Stimulated activated CD4-positive, alpha-beta T cell treated with anti-CD3 and anti-CD28 coated beads, Interleukin-1b, Interleukin-23, amount 100 ng/mL, for 48 hours (primary cell): ENCODE data around the gene AIMP1.
"Not testable (repeated sequence)": the region's sequence is repeated elsewhere in the genome, so short reads cannot be mapped to it uniquely, and the experiment has no call there.

Experiments
- DNase-seq: peaks from one replicate; pipeline ENCODE4 v3.0.0-alpha.2; 2020

The AIMP1 gene

GRCh38 chr4:106312997-106313522 is 3.3 kb upstream of the AIMP1 start:
- DNase-seq = no peak

- DNase-seq = no peak
Observed at GRCh38 chr4:106314960-106315359, 1.4 kb upstream of the AIMP1 start.

GRCh38 chr4:106315476-106315967 is 828 bp upstream of the AIMP1 start:
- peak; percentile 58 for DNase-seq

GRCh38 chr4:106316773-106317409 is 541 bp downstream of the AIMP1 start:
- DNase-seq = no peak

GRCh38 chr4:106317815-106318214 is 1.5 kb downstream of the AIMP1 start:
- DNase-seq = no peak

- DNase-seq = no peak
Observed at GRCh38 chr4:106318511-106318910, 2.2 kb downstream of the AIMP1 start.

GRCh38 chr4:106320235-106320634 is 3.9 kb downstream of the AIMP1 start:
- no peak for DNase-seq

- DNase-seq = not testable (repeated sequence)
Observed at GRCh38 chr4:106321168-106321567, 4.8 kb downstream of the AIMP1 start.

GRCh38 chr4:106321814-106322213 is 5.5 kb downstream of the AIMP1 start:
- DNase-seq = not testable (repeated sequence)

- no peak for DNase-seq
Observed at GRCh38 chr4:106323119-106323518, 6.8 kb downstream of the AIMP1 start.

GRCh38 chr4:106325800-106326199 is 9.4 kb downstream of the AIMP1 start:
- no peak for DNase-seq

GRCh38 chr4:106329041-106329618 is 12.8 kb downstream of the AIMP1 start:
- no peak for DNase-seq

- no peak for DNase-seq
Observed at GRCh38 chr4:106333186-106333585, 16.8 kb downstream of the AIMP1 start.

GRCh38 chr4:106334741-106335470 is 18.6 kb downstream of the AIMP1 start:
- DNase-seq = no peak

- no peak for DNase-seq
Observed at GRCh38 chr4:106336618-106337017, 20.3 kb downstream of the AIMP1 start.

- no peak for DNase-seq
Observed at GRCh38 chr4:106337916-106338315, 21.6 kb downstream of the AIMP1 start.

- no peak for DNase-seq
Observed at GRCh38 chr4:106338671-106339070, 22.3 kb downstream of the AIMP1 start.

GRCh38 chr4:106339431-106339830 is 23.1 kb downstream of the AIMP1 start:
- DNase-seq = no peak

- DNase-seq = no peak
Observed at GRCh38 chr4:106340774-106341173, 24.4 kb downstream of the AIMP1 start.

- DNase-seq = no peak
Observed at GRCh38 chr4:106343865-106344646, 27.7 kb downstream of the AIMP1 start.

- no peak for DNase-seq
Observed at GRCh38 chr4:106344647-106344970, 28.3 kb downstream of the AIMP1 start.

GRCh38 chr4:106347167-106347566 is 30.8 kb downstream of the AIMP1 start:
- DNase-seq = no peak

- DNase-seq = no peak
Observed at GRCh38 chr4:106351016-106351415, 34.7 kb downstream of the AIMP1 start.
